GM23338 (cell line): Measurements from ENCODE around the gene MORC2.

Source experiments
- CREB1 ChIP-seq: fragments of 250-450 bp; sonication (Bioruptor Pico); IDR thresholded peaks from 2 replicates; pipeline ENCODE4 v1.5.0; 2020; ENCODE audit warnings: low read depth, mild to moderate bottlenecking, moderate library complexity
- CTCF ChIP-seq, 2 experiments: fragments of 200-600 bp in 1 of 2; sonication (generic) in 1 of 2; conservative IDR thresholded peaks; 2 replicates each; pipeline versions ENCODE4 v1.5.1 to v1.6.1; 2016 to 2017; ENCODE audit warnings: antibody characterized with exemption in 2 of 2, low read depth in 2 of 2, mild to moderate bottlenecking in 2 of 2, moderate library complexity in 1 of 2
- EZH2 ChIP-seq: fragments of 200-600 bp; sonication (generic); IDR thresholded peaks from one replicate; pipeline ENCODE4 v1.8.0; 2017; ENCODE audit warnings: antibody characterized with exemption, mild to moderate bottlenecking, low read depth; ENCODE audit not compliant: unreplicated experiment
- JUNB ChIP-seq: IDR thresholded peaks from one replicate; pipeline ENCODE4 v1.6.1; 2016; ENCODE audit warnings: antibody characterized with exemption; ENCODE audit not compliant: unreplicated experiment
- POLR2AphosphoS5 ChIP-seq: IDR thresholded peaks from 2 replicates; pipeline ENCODE4 v1.6.1; 2016; ENCODE audit warnings: antibody characterized with exemption, low read depth
- TF ChIP-seq, protein P1 (sequence below): fragments of 250-450 bp; sonication (Bioruptor Pico); IDR thresholded peaks from 2 replicates; pipeline ENCODE4 v1.5.0; 2020; ENCODE audit warnings: mild to moderate bottlenecking, moderate library complexity
- TF ChIP-seq, protein P2 (sequence below): IDR thresholded peaks from one replicate; pipeline ENCODE4 v1.6.1; 2018; ENCODE audit warnings: antibody characterized with exemption; ENCODE audit not compliant: unreplicated experiment

GRCh38 chr22:30933457-30933856 is 35.1 kb downstream of the MORC2 start:
- TF ChIP-seq CTCF (conservative IDR thresholded peaks at IDR 0.05; ENCODE audit: low read depth in 2 of 2) = no peak
- TF ChIP-seq CREB1 (CRISPR knock-in tag) = no peak
- TF ChIP-seq, protein P1, sequence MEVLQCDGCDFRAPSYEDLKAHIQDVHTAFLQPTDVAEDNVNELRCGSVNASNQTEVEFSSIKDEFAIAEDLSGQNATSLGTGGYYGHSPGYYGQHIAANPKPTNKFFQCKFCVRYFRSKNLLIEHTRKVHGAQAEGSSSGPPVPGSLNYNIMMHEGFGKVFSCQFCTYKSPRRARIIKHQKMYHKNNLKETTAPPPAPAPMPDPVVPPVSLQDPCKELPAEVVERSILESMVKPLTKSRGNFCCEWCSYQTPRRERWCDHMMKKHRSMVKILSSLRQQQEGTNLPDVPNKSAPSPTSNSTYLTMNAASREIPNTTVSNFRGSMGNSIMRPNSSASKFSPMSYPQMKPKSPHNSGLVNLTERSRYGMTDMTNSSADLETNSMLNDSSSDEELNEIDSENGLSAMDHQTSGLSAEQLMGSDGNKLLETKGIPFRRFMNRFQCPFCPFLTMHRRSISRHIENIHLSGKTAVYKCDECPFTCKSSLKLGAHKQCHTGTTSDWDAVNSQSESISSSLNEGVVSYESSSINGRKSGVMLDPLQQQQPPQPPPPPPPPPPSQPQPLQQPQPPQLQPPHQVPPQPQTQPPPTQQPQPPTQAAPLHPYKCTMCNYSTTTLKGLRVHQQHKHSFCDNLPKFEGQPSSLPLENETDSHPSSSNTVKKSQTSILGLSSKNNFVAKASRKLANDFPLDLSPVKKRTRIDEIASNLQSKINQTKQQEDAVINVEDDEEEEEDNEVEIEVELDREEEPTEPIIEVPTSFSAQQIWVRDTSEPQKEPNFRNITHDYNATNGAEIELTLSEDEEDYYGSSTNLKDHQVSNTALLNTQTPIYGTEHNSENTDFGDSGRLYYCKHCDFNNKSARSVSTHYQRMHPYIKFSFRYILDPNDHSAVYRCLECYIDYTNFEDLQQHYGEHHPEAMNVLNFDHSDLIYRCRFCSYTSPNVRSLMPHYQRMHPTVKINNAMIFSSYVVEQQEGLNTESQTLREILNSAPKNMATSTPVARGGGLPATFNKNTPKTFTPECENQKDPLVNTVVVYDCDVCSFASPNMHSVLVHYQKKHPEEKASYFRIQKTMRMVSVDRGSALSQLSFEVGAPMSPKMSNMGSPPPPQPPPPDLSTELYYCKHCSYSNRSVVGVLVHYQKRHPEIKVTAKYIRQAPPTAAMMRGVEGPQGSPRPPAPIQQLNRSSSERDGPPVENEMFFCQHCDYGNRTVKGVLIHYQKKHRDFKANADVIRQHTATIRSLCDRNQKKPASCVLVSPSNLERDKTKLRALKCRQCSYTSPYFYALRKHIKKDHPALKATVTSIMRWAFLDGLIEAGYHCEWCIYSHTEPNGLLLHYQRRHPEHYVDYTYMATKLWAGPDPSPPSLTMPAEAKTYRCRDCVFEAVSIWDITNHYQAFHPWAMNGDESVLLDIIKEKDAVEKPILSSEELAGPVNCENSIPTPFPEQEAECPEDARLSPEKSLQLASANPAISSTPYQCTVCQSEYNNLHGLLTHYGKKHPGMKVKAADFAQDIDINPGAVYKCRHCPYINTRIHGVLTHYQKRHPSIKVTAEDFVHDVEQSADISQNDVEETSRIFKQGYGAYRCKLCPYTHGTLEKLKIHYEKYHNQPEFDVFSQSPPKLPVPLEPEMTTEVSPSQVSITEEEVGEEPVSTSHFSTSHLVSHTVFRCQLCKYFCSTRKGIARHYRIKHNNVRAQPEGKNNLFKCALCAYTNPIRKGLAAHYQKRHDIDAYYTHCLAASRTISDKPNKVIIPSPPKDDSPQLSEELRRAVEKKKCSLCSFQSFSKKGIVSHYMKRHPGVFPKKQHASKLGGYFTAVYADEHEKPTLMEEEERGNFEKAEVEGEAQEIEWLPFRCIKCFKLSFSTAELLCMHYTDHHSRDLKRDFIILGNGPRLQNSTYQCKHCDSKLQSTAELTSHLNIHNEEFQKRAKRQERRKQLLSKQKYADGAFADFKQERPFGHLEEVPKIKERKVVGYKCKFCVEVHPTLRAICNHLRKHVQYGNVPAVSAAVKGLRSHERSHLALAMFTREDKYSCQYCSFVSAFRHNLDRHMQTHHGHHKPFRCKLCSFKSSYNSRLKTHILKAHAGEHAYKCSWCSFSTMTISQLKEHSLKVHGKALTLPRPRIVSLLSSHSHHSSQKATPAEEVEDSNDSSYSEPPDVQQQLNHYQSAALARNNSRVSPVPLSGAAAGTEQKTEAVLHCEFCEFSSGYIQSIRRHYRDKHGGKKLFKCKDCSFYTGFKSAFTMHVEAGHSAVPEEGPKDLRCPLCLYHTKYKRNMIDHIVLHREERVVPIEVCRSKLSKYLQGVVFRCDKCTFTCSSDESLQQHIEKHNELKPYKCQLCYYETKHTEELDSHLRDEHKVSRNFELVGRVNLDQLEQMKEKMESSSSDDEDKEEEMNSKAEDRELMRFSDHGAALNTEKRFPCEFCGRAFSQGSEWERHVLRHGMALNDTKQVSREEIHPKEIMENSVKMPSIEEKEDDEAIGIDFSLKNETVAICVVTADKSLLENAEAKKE (CRISPR knock-in tag) = no peak
- TF ChIP-seq EZH2 = no peak
- no peak for TF ChIP-seq JUNB
- TF ChIP-seq POLR2AphosphoS5 = no peak
- TF ChIP-seq, protein P2, sequence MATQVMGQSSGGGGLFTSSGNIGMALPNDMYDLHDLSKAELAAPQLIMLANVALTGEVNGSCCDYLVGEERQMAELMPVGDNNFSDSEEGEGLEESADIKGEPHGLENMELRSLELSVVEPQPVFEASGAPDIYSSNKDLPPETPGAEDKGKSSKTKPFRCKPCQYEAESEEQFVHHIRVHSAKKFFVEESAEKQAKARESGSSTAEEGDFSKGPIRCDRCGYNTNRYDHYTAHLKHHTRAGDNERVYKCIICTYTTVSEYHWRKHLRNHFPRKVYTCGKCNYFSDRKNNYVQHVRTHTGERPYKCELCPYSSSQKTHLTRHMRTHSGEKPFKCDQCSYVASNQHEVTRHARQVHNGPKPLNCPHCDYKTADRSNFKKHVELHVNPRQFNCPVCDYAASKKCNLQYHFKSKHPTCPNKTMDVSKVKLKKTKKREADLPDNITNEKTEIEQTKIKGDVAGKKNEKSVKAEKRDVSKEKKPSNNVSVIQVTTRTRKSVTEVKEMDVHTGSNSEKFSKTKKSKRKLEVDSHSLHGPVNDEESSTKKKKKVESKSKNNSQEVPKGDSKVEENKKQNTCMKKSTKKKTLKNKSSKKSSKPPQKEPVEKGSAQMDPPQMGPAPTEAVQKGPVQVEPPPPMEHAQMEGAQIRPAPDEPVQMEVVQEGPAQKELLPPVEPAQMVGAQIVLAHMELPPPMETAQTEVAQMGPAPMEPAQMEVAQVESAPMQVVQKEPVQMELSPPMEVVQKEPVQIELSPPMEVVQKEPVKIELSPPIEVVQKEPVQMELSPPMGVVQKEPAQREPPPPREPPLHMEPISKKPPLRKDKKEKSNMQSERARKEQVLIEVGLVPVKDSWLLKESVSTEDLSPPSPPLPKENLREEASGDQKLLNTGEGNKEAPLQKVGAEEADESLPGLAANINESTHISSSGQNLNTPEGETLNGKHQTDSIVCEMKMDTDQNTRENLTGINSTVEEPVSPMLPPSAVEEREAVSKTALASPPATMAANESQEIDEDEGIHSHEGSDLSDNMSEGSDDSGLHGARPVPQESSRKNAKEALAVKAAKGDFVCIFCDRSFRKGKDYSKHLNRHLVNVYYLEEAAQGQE = peak; percentile 52
